ENCODE data around the gene PTPRF.

The PTPRF gene

DNA sequence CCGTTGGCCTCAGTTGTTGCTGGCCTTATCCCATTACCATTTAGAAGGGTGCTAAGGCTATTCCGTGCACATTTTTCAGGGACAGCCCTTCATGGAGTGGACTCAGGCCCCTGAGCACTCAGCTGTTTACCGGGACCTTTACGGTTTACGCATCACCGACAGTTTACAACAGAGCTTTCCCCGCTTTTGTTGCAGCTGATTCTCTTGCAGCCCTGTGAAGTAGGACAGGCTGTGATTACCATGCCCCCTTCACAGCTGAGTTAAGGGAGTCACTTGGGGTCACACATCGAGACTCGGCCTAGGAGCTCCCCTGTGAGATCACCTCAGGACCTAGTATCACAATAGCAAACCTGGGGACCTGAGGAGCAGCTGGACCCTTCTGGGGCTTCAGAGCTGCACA, 41.9 kb downstream of the PTPRF start:
- no peaks in the 10 kb centered on the region for H3K36me3 ChIP-seq (ENCODE audit: insufficient read depth, low read length)
- H3K4me1 ChIP-seq (ENCODE audit: control insufficient read depth, insufficient read depth, low read length): no peaks in the 10 kb centered on the region
- H3K27me3 ChIP-seq (ENCODE audit: control insufficient read depth, insufficient read depth, low read length): no peaks in the 10 kb centered on the region
- no peak overlapping the region for H3K4me3 ChIP-seq (ENCODE audit: low read length)
- no peaks in the 10 kb centered on the region for H3K9me3 ChIP-seq (replicated peaks; ENCODE audit: low read length)
- no peak overlapping the region for H3K9ac ChIP-seq (ENCODE audit: low read depth, low read length)
- H3K4me2 ChIP-seq (ENCODE audit: low read length): no peak overlapping the region

DNA sequence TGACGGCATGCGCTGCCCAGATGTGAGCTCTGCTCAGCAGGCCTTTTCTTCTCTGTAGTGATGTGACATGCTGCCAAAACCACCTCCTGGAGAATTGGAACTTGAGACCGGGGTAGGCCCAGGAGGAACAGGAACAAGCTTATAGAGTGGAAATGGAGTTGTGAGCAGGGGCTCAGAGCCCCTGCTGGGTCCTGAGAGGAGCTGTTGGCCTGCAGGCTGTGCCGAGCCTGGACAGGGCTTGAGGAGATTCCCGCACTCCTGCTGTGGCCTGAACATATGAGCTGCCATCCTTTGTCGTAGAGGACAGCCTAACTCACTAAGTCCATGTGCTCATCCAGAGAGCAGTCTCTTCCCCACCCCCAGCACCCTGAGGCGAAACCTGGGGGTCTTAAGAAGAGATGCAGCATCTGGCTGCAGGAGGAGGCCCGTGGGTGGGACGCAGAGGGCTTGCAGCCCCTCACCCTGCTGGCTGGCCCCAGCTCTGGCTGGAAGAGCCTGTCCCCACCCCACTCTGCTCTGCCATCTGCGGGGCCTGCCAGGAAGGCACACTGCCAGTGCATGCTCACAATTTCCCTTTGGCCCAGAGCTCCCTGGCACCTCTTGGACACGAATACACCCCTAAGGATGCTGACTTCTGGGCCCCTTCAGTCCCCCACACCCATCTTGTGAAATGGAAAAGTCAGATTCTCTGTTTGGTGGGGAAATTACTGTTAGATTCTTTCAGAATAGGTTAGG, 42.5 kb downstream of the PTPRF start:
- no peaks in the 10 kb centered on the region for H3K36me3 ChIP-seq (ENCODE audit: insufficient read depth, low read length)
- H3K4me3 ChIP-seq (ENCODE audit: low read length): no peak overlapping the region
- no peaks in the 10 kb centered on the region for H3K9me3 ChIP-seq (replicated peaks; ENCODE audit: low read length)
- H3K4me1 ChIP-seq (ENCODE audit: control insufficient read depth, insufficient read depth, low read length): no peaks in the 10 kb centered on the region
- no peak overlapping the region for H3K4me2 ChIP-seq (ENCODE audit: low read length)
- no peaks in the 10 kb centered on the region for H3K27me3 ChIP-seq (ENCODE audit: control insufficient read depth, insufficient read depth, low read length)
- no peak overlapping the region for H3K9ac ChIP-seq (ENCODE audit: low read depth, low read length)

DNA sequence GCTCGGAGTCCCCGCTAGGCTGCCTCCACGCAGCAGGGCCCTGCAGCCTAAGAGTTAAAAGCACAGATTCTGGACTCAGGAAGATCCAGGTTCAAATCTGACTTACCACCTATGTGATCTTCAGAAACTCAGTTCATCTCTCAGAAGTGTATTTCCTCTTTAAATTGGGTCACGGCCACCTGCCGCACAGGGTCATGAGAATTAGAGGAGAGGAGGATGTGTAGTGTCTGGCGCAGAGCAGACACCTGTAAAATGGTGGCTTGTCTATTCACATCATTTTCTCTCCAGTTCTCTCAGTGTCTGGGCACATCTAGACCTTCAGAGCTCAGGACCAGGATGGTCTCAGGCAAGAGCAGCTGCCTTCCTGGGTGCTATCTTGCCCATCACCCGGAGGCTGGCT, 45.8 kb downstream of the PTPRF start:
- Histone ChIP-seq H3K27me3 (ENCODE audit: control insufficient read depth, insufficient read depth, low read length) (no peaks in the 10 kb centered on the region), H3K36me3 (ENCODE audit: insufficient read depth, low read length) (no peaks in the 10 kb centered on the region), H3K9ac (ENCODE audit: low read depth, low read length) (no peak overlapping the region), H3K4me3 (ENCODE audit: low read length) (no peak overlapping the region), H3K4me2 (ENCODE audit: low read length) (no peak overlapping the region), H3K9me3 (replicated peaks; ENCODE audit: low read length) (no peaks in the 10 kb centered on the region), H3K4me1 (ENCODE audit: control insufficient read depth, insufficient read depth, low read length) (no peaks in the 10 kb centered on the region)

DNA sequence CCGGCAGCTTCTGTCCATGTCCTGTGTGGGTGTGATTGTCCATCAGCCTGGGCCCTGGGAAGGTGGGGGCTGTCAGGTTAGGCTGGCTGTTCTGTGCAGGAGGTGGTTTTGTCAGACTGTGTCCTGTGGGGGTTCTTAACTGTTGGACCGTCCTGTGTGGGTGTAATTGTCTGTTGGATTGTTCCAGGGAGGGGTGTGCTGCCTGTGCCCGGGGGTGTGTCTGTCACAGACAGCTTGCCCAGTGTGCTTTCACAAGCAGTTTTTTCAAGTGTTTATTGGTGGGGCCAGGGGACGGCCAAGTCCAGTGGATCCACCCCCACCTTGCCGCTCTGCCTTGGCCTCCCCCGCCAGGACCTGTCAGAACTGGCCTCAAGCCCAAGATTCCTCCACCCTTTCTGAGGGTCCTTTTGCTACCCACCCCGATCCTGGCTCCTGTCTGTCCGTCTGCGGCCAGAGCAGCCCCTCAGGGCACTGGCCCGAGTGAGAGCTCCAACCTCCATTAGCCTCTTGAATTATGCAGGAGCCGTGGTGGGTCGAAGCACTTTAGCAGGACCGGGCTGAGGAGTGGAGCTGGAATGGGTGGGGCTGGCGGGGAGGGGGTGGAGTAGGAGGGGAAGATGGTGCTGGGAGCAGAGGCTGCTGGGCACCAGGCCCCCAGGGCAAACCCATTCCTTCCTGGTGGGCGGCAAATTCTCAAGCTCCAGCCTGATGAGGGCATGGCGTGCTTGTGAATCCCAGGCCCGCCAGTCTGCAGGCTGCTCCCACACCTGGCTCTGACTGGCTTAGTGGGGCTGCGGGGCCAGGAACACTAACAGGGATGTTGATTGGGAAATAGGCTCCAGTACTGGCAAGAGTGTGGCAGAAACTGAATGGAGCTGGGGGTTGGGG, 47.2 kb downstream of the PTPRF start:
- Histone ChIP-seq H3K36me3 (ENCODE audit: insufficient read depth, low read length) (no peaks in the 10 kb centered on the region), H3K4me1 (ENCODE audit: control insufficient read depth, insufficient read depth, low read length) (peaks cover 10% of the 10 kb centered on the region), H3K9ac (ENCODE audit: low read depth, low read length) (no peak overlapping the region), H3K4me3 (ENCODE audit: low read length) (no peak overlapping the region), H3K9me3 (replicated peaks; ENCODE audit: low read length) (no peaks in the 10 kb centered on the region), H3K27me3 (ENCODE audit: control insufficient read depth, insufficient read depth, low read length) (no peaks in the 10 kb centered on the region), H3K4me2 (ENCODE audit: low read length) (no peak overlapping the region)

DNA sequence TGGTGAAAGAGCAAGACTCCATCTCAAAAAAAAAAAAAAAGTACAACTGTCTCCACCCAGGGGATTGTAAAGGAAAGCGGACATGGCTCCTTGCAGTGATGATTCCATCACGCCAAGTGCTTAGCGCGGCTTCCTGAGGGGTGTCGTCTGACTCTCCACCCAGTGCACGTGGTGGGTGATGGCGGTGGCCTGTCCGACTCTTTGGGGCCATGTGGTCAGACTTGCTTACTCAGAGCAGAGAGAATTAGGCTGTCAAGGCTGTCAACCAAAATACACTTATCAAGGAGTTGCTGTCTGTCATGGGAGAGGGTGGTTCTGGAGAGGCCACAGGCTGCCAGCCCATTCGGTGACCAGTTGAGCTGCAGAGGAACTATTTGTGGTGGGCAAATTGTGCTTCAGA, 49.4 kb downstream of the PTPRF start:
- Histone ChIP-seq H3K9ac (ENCODE audit: low read depth, low read length) (no peak overlapping the region), H3K27me3 (ENCODE audit: control insufficient read depth, insufficient read depth, low read length) (no peaks in the 10 kb centered on the region), H3K4me2 (ENCODE audit: low read length) (no peak overlapping the region), H3K36me3 (ENCODE audit: insufficient read depth, low read length) (no peaks in the 10 kb centered on the region), H3K9me3 (replicated peaks; ENCODE audit: low read length) (no peaks in the 10 kb centered on the region), H3K4me1 (ENCODE audit: control insufficient read depth, insufficient read depth, low read length) (peaks cover 10% of the 10 kb centered on the region), H3K4me3 (ENCODE audit: low read length) (no peak overlapping the region)

DNA sequence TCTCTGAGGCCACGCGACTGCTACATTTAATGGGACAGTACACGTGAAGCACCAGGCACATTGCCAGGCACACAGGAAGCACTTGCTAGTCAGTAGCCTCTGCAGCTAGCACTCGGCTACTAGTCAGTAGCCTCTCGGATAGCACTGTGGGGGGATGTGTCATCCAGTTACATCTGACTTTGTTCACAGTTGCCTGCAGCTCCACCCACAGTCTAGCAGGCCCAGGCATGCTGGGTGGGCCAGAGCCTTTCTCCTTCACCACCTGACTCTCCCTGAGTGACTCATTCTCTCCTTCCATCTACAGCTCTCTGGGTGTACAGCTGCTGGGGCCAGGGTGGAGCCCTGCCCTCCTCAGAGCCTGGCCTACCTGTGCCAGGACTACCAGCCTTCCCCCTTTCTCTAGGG, 51.5 kb downstream of the PTPRF start:
- Histone ChIP-seq H3K36me3 (ENCODE audit: insufficient read depth, low read length) (no peaks in the 10 kb centered on the region), H3K4me3 (ENCODE audit: low read length) (no peak overlapping the region), H3K27me3 (ENCODE audit: control insufficient read depth, insufficient read depth, low read length) (no peaks in the 10 kb centered on the region), H3K9me3 (replicated peaks; ENCODE audit: low read length) (no peaks in the 10 kb centered on the region), H3K4me1 (ENCODE audit: control insufficient read depth, insufficient read depth, low read length) (peaks cover 13% of the 10 kb centered on the region), H3K9ac (ENCODE audit: low read depth, low read length) (no peak overlapping the region), H3K4me2 (ENCODE audit: low read length) (no peak overlapping the region)

DNA sequence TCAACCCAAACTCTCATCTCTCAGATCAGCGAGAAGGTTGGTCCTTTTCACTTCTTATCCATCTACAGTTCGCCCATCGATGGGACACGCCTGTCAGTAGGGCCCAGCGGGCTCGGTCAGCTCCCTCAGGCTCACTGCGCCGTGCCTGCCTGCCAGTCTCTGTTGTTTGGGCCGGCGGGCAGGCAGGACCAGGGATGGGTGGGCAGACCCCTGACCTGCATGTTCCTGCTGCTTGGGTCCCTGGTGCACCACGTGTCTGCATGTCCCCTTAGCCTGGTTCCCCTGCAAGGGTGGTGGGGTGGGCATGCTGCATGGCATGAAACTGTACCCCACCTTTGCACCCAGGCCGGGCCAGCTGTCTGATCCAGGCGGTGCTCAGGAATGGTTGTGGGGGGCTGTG, 52.4 kb downstream of the PTPRF start:
- H3K4me2 ChIP-seq (ENCODE audit: low read length): no peak overlapping the region
- H3K4me1 ChIP-seq (ENCODE audit: control insufficient read depth, insufficient read depth, low read length): peaks cover 22% of the 10 kb centered on the region
- H3K4me3 ChIP-seq (ENCODE audit: low read length): no peak overlapping the region
- H3K9me3 ChIP-seq (replicated peaks; ENCODE audit: low read length): no peaks in the 10 kb centered on the region
- H3K36me3 ChIP-seq (ENCODE audit: insufficient read depth, low read length): no peaks in the 10 kb centered on the region
- H3K27me3 ChIP-seq (ENCODE audit: control insufficient read depth, insufficient read depth, low read length): no peaks in the 10 kb centered on the region
- H3K9ac ChIP-seq (ENCODE audit: low read depth, low read length): no peak overlapping the region

DNA sequence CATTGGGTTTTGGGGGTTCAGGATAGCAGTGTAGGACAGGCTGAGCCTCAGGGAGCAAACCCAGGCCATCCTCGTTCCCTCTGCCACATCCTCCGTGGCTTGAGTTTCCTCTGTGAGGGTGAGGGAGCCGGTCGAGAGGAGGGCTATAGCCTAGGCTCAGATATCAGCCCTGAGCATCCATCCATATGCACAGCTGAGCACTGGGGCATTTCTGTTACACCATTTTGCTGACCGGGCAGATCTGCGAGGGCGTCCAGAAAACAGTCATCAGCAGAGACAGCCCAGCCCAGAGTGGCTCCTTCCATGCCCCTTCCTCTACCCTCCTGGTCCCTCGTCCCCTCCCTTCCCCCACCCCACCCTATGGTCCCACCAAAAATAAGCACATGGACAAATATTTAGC, 53.5 kb downstream of the PTPRF start:
- no peak overlapping the region for H3K9ac ChIP-seq (ENCODE audit: low read depth, low read length)
- H3K9me3 ChIP-seq (replicated peaks; ENCODE audit: low read length): no peaks in the 10 kb centered on the region
- H3K4me3 ChIP-seq (ENCODE audit: low read length): no peak overlapping the region
- no peaks in the 10 kb centered on the region for H3K27me3 ChIP-seq (ENCODE audit: control insufficient read depth, insufficient read depth, low read length)
- no peaks in the 10 kb centered on the region for H3K36me3 ChIP-seq (ENCODE audit: insufficient read depth, low read length)
- peaks cover 25% of the 10 kb centered on the region for H3K4me1 ChIP-seq (ENCODE audit: control insufficient read depth, insufficient read depth, low read length)
- H3K4me2 ChIP-seq (ENCODE audit: low read length): no peak overlapping the region

DNA sequence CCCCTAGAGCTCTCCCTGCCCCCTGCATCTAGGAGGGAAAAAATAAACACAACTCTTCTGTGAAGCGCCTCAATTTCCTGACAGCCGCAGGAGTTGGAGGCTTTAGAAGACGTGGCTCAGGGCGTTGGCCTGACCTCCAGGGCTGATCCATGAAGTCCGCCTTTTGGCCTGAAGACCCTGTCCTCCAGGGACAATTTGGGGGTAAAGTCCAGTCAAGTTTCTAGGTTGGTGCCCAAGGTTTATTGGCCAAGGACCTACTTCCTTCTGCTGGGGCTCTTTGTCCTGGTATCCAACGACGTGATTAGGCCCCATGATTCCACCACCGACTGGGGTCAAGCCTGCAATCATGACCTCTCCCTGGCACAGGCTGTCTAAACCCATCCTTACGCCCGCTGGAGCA, 54.9 kb downstream of the PTPRF start:
- H3K4me2 ChIP-seq (ENCODE audit: low read length): no peak overlapping the region
- H3K4me3 ChIP-seq (ENCODE audit: low read length): no peak overlapping the region
- H3K27me3 ChIP-seq (ENCODE audit: control insufficient read depth, insufficient read depth, low read length): no peaks in the 10 kb centered on the region
- no peaks in the 10 kb centered on the region for H3K9me3 ChIP-seq (replicated peaks; ENCODE audit: low read length)
- no peaks in the 10 kb centered on the region for H3K36me3 ChIP-seq (ENCODE audit: insufficient read depth, low read length)
- no peak overlapping the region for H3K9ac ChIP-seq (ENCODE audit: low read depth, low read length)
- H3K4me1 ChIP-seq (ENCODE audit: control insufficient read depth, insufficient read depth, low read length): peaks cover 25% of the 10 kb centered on the region

DNA sequence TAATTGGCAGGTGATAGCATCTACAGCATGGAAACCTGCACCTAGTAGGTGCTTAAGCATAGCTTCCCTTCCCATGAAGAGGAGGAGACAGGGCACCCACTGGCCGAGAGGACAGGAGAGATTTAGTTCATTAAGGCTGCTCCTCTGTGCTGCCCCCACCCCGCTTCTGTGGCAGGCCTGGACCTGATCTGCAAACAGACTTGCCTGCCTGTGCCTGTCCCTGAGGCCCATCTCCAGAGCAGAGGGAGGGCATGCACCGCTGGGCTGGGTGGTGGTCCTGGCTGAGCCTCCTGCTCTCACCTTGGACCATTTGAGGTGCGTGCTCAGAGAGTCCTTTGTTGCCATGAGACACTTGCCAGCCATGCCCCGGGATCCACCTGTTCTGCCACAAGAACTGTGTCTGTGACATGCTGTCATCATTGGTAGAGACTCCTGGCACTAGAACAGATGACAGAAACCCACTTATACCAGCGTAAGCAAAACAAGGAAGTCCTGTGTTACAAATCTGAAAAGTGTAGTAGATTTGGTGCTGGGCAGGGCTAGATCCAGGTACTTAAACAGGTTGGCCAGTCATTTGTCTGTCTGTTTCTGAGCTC, 55.6 kb downstream of the PTPRF start:
- peaks cover 25% of the 10 kb centered on the region for H3K4me1 ChIP-seq (ENCODE audit: control insufficient read depth, insufficient read depth, low read length)
- no peaks in the 10 kb centered on the region for H3K9me3 ChIP-seq (replicated peaks; ENCODE audit: low read length)
- no peak overlapping the region for H3K4me3 ChIP-seq (ENCODE audit: low read length)
- no peaks in the 10 kb centered on the region for H3K27me3 ChIP-seq (ENCODE audit: control insufficient read depth, insufficient read depth, low read length)
- no peaks in the 10 kb centered on the region for H3K36me3 ChIP-seq (ENCODE audit: insufficient read depth, low read length)
- H3K4me2 ChIP-seq (ENCODE audit: low read length): no peak overlapping the region
- H3K9ac ChIP-seq (ENCODE audit: low read depth, low read length): no peak overlapping the region

DNA sequence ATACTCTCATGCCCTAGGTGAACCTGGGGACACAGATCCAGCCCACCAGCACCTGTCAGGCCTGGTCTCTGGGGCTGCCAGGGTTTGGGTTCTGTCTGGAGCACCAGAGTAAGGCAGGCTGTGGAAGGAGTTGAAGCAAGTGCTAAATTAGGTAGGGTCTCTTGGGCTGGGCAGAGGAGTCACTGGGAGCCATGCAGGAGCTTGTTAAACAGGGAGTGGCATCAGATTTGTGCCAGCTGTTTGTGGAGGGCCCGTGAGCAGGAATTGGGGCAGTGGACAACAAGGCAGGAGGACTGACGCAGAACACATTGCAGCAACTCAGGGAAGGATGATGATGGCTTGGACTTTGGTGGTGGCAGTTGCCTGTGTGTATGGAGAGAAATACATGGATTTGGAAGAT, 56.3 kb downstream of the PTPRF start:
- no peak overlapping the region for H3K4me2 ChIP-seq (ENCODE audit: low read length)
- H3K36me3 ChIP-seq (ENCODE audit: insufficient read depth, low read length): peaks cover 5% of the 10 kb centered on the region
- H3K9me3 ChIP-seq (replicated peaks; ENCODE audit: low read length): no peaks in the 10 kb centered on the region
- H3K4me3 ChIP-seq (ENCODE audit: low read length): no peak overlapping the region
- no peak overlapping the region for H3K9ac ChIP-seq (ENCODE audit: low read depth, low read length)
- peaks cover 22% of the 10 kb centered on the region for H3K4me1 ChIP-seq (ENCODE audit: control insufficient read depth, insufficient read depth, low read length)
- H3K27me3 ChIP-seq (ENCODE audit: control insufficient read depth, insufficient read depth, low read length): no peaks in the 10 kb centered on the region

All from skeletal muscle satellite cell (primary cell).